Non-pigmented ciliary epithelial cell (primary cell): ENCODE measurements around the gene HAPLN3.

ENCODE experiments used
- DNase-seq: peaks from one replicate; pipeline ENCODE4 v3.0.0-alpha.2; 2010; ENCODE audit warnings: low read depth

The HAPLN3 gene

DNA sequence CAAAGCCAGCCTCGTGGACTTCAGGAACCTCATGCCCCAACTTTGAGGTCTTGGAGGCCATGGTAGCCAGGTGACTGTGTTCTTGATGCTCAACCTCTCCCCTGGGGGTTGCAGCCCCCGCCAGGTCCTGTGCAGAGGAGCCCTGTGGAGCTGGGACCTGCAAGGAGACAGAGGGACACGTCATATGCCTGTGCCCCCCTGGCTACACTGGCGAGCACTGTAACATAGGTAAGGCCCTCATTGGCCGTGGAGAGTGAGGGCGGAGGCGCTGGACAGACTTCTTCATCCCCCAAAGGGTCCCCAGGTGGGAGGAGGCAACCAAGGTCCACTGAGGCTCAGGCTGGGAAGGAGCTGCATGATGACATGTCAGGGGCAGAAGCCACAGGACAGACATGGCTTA lies 35.1 kb downstream of the HAPLN3 start:
- no peak for DNase-seq

DNA sequence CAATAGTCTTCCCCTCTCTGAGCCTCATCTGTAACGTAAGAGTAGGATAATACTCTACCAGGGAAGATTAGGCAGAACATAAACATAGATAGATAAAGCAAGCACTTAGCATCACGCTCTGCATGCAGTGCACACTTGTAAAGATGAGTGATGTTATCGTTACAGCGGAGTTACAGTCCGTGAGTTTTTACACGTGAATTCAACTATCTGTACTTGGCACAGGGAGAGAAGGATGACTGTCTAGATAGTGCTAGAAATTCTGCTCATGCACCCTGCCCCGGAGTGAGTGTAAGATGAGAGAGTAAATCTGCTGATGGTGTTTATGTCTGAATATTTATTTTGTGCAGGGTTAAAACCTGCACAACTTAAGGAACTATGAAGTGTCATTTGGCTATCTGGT lies 35.8 kb downstream of the HAPLN3 start:
- no peak for DNase-seq

DNA sequence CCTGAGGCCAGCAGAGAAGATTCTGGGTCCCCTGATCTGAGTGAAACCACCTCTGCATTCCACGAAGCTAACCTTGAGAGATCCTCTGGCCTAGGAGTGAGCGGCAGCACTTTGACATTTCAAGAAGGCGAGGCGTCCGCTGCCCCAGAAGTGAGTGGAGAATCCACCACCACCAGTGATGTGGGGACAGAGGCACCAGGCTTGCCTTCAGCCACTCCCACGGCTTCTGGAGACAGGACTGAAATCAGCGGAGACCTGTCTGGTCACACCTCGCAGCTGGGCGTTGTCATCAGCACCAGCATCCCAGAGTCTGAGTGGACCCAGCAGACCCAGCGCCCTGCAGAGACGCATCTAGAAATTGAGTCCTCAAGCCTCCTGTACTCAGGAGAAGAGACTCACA lies 36.4 kb downstream of the HAPLN3 start:
- no peak for DNase-seq

DNA sequence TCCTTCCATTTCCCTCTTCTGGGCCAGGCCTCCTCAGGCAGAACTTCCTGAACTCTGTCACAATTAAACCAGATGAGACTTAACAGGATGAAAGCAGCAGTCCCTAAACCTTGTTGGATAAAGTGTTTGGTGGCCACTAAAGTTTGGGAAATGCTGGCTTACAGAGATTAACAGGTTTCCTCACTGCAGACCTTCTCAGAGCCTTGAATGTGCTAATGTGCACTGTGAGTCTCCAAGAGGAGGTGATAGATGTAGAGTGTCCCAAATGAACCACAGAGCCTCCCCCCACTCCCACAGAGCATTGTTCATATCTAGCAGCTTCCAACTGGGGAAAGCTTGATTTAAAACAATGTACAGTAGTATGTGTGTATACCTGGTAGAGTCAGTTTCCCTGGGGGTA lies 42.9 kb downstream of the HAPLN3 start:
- DNase-seq = no peak

DNA sequence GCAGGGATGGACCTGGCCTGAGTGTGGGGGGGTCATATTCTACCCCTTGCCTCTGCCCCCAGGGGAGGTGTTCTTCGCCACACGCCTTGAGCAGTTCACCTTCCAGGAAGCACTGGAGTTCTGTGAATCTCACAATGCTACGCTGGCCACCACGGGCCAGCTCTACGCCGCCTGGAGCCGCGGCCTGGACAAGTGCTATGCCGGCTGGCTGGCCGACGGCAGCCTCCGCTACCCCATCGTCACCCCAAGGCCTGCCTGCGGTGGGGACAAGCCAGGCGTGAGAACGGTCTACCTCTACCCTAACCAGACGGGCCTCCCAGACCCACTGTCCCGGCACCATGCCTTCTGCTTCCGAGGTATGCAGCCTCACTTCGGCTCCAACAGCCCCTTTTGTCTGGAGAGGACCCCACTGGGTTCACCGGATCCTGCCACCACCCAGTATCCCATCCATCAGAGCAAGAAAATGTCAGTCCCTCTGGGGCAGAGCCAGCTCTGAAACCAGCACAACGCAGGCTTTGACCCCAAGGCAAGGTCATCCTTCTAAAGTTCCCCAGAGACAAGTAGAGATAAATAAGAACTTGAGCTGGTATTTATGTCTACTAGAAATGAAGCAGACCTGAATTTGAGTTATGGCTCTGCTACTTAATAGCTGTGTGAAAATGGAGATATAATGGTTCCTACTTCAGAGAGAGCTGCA lies 45.8 kb downstream of the HAPLN3 start:
- DNase-seq = no peak

DNA sequence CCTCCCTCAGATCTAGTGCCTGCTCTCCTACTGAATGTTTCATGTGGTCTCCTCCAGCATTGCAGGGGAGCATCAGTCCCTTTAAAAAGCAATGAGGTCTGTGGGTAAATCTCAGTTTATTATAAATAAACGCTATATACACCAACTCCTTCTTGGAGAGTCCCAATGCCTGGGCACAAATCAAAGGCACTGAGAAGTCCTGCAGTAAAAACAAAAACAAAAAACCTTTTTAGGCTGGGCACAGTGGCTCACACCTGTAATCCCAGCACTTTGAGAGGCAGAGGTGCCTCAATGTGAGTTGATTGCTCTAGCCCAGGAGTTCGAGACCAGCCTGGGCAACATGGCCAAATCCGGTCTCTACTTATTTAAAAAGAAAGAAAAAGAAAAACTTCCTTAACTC lies 47.1 kb downstream of the HAPLN3 start:
- no peak for DNase-seq

DNA sequence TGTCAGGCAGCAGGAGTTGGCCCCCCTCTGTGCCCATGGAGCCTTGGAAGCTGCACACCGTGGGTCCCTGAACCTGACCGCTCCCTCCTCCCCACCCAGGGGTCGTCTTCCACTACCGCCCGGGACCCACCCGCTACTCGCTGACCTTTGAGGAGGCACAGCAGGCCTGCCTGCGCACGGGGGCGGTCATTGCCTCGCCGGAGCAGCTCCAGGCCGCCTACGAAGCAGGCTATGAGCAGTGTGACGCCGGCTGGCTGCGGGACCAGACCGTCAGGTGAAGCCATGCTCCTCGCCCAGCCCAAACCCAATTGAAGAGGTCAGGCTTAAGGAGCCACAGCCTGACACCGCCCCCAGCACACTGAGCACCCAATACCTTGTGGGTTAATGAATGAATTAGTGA lies 48.2 kb downstream of the HAPLN3 start:
- no peak for DNase-seq

DNA sequence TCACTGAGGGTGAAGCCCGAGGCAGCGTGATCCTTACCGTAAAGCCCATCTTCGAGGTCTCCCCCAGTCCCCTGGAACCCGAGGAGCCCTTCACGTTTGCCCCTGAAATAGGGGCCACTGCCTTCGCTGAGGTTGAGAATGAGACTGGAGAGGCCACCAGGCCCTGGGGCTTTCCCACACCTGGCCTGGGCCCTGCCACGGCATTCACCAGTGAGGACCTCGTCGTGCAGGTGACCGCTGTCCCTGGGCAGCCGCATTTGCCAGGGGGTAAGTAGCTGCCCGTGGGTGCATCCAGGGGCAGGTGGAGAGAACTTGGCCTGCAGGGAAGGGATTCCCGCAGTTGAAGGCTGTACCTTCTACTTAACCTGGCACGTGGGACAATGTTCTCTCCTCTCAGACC lies 49.7 kb downstream of the HAPLN3 start:
- DNase-seq = no peak

DNA sequence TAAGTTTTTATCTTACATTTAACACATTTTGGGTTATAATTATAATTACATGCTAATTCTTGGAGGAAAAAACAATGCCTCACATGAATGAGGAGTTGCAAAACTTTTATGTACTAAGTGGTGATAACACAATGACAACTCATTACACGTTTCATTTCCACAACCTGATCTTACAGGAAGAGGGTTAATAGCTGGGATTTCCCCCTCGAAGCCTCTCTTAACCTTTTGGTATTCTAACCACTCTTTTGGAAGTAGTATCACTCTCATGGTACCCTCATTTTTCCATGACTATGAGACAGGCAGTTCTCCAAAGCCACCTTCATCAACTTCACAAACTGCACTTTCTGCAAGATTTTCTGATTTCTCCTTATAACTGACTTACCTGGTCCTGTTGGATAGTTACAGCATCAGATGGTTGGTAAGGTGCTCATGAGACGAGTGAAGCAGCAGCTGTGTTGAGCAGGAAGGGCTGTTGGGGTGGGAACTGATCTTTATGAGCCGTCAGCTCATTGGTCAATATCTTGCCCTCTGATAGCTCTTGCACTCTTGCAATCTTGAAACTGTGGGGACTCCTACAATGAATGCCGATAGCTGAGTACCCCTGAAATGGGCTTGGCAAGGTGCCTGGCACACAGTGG lies 50.5 kb downstream of the HAPLN3 start:
- DNase-seq = no peak

DNA sequence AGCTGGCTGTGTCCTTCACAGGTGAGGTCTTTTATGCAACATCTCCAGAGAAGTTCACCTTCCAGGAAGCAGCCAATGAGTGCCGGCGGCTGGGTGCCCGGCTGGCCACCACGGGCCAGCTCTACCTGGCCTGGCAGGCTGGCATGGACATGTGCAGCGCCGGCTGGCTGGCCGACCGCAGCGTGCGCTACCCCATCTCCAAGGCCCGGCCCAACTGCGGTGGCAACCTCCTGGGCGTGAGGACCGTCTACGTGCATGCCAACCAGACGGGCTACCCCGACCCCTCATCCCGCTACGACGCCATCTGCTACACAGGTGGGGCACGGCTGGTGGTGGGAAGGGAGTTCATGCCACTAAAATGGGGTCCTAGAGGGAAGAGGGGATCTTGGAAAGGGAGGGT lies 52.0 kb downstream of the HAPLN3 start:
- no peak for DNase-seq

DNA sequence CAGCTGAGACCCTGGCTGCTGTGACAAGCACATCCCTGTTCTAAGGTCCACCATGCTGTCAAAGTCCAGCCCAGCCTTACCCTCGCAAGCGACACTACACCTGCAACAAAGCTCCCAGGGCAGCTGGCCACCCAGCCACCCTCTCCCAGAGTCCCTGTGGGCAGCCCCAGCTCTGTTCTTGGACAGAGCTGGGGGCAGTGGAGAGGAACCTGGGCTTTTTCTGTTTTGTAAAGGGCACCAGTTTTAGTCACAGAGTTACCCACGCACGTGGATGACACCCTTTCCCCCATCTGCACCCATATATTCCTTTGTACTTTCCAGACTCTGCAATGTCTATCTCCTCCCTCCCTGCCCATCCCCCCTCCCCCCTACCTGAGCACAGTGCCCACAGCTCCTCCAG lies 53.2 kb downstream of the HAPLN3 start:
- no peak for DNase-seq

DNA sequence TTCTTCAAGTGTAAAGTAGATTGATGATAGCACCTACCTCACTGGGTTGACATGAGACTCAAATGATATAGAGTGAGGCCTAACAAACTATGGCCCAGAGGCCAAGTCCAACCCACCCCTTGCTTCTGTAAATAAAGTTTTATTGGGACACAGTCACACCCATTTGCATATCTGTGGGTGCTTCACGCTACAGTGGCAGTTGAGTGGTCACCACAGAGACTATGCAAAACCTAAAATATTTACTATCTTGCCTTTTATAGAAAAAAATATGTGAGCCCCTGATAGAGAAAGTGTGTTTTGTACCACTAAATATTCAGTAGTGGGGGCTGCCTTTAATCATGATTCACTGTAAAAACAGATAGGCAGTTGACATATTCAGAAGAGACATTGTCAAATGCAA lies 54.1 kb downstream of the HAPLN3 start:
- DNase-seq = no peak

DNA sequence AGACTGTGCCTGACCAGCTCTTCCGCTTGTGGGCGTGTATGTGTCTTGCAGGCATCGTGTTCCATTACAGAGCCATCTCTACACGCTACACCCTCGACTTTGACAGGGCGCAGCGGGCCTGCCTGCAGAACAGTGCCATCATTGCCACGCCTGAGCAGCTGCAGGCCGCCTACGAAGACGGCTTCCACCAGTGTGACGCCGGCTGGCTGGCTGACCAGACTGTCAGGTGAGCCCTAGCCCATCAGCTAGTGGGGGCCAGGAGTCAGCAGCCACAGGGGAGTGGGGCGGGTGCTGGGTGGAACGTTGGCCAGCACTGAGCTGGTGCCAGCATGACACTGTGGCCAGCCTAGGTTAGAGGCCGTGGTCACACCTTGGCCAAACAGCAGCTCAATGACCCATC lies 55.4 kb downstream of the HAPLN3 start:
- DNase-seq = no peak

DNA sequence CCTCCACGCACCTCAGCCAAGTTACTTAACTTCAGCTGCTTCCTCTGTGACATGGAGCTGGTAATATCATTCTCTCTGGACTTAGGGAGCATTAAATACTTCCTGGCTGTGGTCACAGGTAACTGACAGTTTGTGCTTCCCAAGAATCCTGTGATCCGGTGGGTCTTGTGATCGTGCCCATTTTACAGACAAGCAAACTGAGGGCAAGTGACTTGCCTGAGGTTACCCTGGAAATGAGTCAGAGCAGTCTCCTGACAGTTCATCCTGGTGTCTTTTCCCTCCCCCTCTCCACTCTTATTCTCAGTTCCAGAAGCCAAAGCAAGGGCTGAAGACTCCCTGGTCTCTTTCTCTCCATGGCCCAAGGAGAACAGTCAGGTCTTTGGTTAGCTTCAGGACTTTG lies 56.2 kb downstream of the HAPLN3 start:
- DNase-seq = no peak

DNA sequence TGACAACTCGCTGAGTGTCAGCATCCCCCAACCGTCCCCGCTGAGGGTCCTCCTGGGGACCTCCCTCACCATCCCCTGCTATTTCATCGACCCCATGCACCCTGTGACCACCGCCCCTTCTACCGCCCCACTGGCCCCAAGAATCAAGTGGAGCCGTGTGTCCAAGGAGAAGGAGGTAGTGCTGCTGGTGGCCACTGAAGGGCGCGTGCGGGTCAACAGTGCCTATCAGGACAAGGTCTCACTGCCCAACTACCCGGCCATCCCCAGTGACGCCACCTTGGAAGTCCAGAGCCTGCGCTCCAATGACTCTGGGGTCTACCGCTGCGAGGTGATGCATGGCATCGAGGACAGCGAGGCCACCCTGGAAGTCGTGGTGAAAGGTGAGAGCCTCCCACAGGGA lies 56.7 kb downstream of the HAPLN3 start:
- DNase-seq = no peak

DNA sequence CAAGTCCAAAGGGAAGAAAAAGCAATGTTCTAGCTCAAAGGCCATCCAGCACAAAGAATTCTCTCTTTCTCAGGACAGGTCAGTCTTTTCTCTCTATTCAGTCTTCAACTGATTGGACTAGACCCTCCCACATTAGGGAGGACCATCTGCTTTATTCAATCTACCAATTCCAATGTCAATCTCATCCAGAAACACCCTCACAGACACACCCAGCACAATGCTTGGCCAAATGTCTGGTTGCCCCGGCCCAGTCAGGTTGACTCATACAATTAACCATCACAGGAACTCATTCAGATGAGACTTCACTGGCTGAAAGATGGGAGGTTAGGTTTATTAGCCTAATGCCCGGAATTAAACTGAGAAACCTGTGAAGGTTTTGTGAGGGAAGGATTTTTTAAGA lies 59.7 kb downstream of the HAPLN3 start:
- DNase-seq = no peak

DNA sequence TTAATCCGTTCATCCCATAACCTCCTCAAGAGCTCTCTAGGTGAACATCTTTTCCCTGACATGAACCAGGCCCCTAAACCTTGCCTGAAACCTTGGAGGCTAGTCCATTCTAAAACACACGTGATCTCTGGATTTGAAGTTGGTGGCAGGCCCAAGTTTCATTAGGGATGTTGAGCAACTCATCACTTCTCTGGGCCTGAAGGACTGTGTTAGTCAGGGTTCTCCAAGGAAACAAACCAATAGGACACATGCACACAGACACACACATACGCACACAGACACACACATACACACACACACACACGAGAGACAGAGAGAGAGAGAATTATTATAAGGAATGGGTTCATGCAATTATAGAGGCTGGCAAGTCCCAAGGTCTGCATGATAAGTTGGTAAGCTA lies 60.2 kb downstream of the HAPLN3 start:
- no peak for DNase-seq

DNA sequence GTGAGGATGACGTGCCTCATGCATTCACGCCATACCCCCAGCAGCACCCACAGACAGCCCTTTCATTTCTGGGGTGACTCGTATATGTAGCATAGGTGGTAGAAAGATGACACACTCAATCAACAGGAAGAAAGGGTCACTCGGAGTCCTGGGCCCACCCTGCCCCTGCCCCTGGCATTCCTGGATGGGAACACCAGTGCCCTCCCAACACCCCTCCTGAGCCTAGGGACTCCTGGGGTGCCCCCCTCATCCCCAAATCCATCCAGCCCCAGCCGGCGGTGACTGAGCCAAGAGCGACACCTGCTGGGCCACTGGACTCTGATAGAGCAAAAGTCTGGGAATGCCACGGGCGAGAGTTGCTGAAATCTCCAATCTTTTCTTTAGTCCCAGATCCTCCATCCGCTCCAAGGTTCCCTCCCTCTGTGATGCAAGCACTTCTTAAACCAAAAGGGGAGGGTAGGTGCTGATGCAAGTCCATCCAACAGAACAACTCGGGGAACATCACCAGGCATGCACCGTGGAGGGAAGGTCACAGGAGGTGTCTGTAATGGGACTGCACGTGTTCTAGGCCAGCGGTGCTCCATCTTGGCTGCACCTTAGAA lies 61.0 kb downstream of the HAPLN3 start:
- peak; percentile 3 for DNase-seq

DNA sequence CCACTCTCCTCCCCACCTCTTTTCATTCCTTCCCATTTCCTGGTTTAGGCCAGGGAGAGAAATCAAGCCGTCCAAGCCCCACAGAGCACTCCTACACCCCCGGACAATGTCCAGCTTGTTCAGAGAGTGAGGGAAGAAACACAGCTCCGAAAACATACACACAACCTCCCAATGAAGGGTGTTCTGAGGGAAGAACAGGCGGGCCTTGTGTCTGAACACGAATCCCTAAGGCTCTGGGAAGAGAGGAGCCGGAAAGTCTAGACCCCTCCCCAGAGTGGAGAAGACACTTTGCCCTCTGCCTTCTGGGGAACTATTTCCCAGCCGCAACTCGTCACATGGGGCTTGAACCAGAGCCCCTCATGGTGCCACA lies 61.6 kb downstream of the HAPLN3 start:
- no peak for DNase-seq

DNA sequence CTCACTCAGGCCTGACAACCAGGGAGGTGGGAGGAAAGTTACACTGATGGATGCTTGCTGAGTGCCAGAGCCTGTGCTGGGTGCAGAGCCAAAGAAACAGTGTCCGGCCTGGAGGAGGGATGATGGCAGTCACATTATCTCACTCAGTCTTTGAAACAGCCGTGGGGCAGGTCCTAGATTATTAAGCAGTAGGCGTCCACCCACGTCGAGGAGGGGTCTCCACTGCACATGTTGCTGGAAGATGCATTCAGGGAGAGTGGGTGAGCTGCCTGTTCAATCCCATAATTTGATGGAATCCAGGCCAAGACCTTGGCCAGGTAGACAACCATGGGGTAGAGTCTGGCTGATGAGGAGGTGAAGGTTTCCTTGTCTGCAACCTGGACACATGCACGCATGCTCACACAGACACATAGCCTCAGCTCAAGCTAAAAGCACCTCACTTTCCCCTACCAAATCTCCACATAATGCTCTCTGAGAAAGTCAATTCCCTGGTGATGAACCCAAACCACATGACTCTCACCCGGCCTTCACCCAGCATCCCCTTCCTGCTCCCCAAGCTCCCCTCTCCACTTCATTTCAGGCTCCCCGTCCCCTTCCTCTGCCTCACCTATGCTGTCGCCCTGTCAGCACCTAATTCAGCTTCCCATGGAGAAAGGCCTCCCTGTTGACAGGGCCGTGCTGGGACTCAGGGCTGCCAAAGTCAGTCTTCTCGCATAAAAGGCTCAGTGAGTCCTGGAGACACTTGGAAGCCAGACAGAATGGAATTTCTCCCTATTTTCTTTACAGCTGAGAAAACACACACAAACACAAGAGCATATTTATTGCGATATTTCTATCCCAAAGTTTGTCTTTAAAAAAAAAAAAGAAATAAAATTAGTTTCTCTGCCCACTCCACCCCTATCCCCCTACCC lies 62.3 kb downstream of the HAPLN3 start:
- DNase-seq = no peak

DNA sequence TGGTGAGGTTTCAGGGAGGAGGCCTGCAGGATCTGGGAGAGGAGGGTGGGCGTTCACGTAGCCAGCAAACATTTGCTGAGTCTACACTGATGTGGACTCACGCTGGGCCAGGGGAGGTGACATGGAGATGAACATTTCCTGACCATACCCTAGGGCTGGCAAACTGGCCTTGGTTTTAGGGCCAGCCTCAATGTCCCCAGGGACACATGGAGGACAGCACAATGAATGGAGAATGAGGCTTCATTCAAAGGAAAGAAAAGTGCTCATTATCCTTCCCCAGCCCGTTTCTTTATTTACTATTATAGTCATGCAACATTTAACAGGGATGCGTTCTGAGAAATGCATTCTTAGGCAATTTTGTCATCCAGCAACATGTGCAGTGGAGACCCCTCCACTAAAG lies 65.3 kb downstream of the HAPLN3 start:
- DNase-seq = no peak

DNA sequence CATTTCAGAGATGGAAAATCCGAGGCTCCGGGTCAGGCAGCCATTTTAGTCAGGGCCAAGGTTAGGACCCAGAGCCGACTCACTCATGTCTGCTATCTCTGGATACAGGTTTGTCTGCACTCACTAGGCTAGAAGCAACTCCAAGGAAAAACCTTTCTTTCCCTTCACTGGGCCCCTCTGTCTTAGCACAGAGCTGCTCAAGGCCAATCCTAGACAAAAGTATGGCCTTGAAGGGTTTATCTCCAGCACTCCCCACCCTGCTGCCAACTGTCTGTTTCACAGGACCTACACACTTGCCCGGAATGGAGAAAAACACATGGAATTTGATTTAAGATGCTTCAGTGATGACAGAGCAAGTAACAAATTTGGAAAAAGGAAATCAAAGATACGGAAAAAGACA lies 66.6 kb downstream of the HAPLN3 start:
- no peak for DNase-seq
